Activated CD4-positive, alpha-beta T cell treated with anti-CD3 and anti-CD28 coated beads, Interleukin-2, amount 50 U/mL, for 48 hours (primary cell): ENCODE measurements around the gene SLC39A6.
"Not testable (repeated sequence)": the region's sequence is repeated elsewhere in the genome, so short reads cannot be mapped to it uniquely, and the experiment has no call there.

Source experiments
- DNase-seq, 2 experiments: peaks; one replicate each; pipeline ENCODE4 v3.0.0-alpha.2; 2020

Gene SLC39A6

GRCh38 chr18:36094431-36094830 is 34.7 kb downstream of the SLC39A6 start:
- no peak for DNase-seq

- not testable (repeated sequence) for DNase-seq
These were observed 37.0 kb downstream of the SLC39A6 start for GRCh38 chr18:36092116-36092515.

- DNase-seq: no peak
These were observed 40.1 kb downstream of the SLC39A6 start for GRCh38 chr18:36089001-36089400.

GRCh38 chr18:36088256-36088655 is 40.9 kb downstream of the SLC39A6 start:
- no peak for DNase-seq

- no peak for DNase-seq
These were observed 43.0 kb downstream of the SLC39A6 start for GRCh38 chr18:36086186-36086585.

- DNase-seq: no peak
These were observed 43.9 kb downstream of the SLC39A6 start for GRCh38 chr18:36085195-36085594.

GRCh38 chr18:36083729-36084128 is 45.4 kb downstream of the SLC39A6 start:
- DNase-seq: no peak

GRCh38 chr18:36081118-36081517 is 48.0 kb downstream of the SLC39A6 start:
- not testable (repeated sequence) for DNase-seq

- DNase-seq: no peak
These were observed 50.2 kb downstream of the SLC39A6 start for GRCh38 chr18:36078751-36079529.

- not testable (repeated sequence) for DNase-seq
These were observed 51.4 kb downstream of the SLC39A6 start for GRCh38 chr18:36077764-36078163.

GRCh38 chr18:36075862-36076587 is 53.1 kb downstream of the SLC39A6 start:
- no peak for DNase-seq

GRCh38 chr18:36074435-36074834 is 54.7 kb downstream of the SLC39A6 start:
- no peak for DNase-seq

- DNase-seq: no peak
These were observed 55.5 kb downstream of the SLC39A6 start for GRCh38 chr18:36073676-36074075.

- not testable (repeated sequence) for DNase-seq
These were observed 56.7 kb downstream of the SLC39A6 start for GRCh38 chr18:36072406-36072805.

GRCh38 chr18:36067055-36067957 is 61.8 kb downstream of the SLC39A6 start, which contains the start of gene RPRD1A:
TSS of gene RPRD1A (minus strand) at chr18:36067559. CDS start at chr18:36067404, 155 bp downstream.
- peak; percentile 99 for DNase-seq

GRCh38 chr18:36066686-36067054 is 62.5 kb downstream of the SLC39A6 start:
- no peak for DNase-seq

- DNase-seq: no peak
These were observed 63.1 kb downstream of the SLC39A6 start for GRCh38 chr18:36066001-36066400.

GRCh38 chr18:36064809-36065079 is 64.4 kb downstream of the SLC39A6 start:
- not testable (repeated sequence) for DNase-seq

GRCh38 chr18:36064027-36064808 is 64.9 kb downstream of the SLC39A6 start:
- no peak for DNase-seq

GRCh38 chr18:36058674-36059073 is 70.5 kb downstream of the SLC39A6 start:
- DNase-seq: no peak
